Measurements from ENCODE around the gene IFI16.
"Not testable (repeated sequence)": the region's sequence is repeated elsewhere in the genome, so short reads cannot be mapped to it uniquely, and the experiment has no call there.

Gene IFI16

GRCh38 chr1:159090286-159091179, 80.8 kb downstream of the IFI16 start:
- TF ChIP-seq CTCF (IDR thresholded peaks at IDR 0.05), result no peak
- DNase-seq (ENCODE audit: low spot score), result no peak
- no peak overlapping the region for H3K4me3 ChIP-seq
- no peak overlapping the region for H3K27ac ChIP-seq

GRCh38 chr1:159091180-159091560, 81.5 kb downstream of the IFI16 start:
- no peak for DNase-seq (ENCODE audit: low spot score)
- H3K27ac ChIP-seq, result no peak overlapping the region
- H3K4me3 ChIP-seq, result no peak overlapping the region
- TF ChIP-seq CTCF (IDR thresholded peaks at IDR 0.05), result no peak

GRCh38 chr1:159091607-159092031, 81.9 kb downstream of the IFI16 start:
- no peak for TF ChIP-seq CTCF (IDR thresholded peaks at IDR 0.05)
- H3K4me3 ChIP-seq, result no peak overlapping the region
- no peak overlapping the region for H3K27ac ChIP-seq
- DNase-seq (ENCODE audit: low spot score), result no peak

DNA sequence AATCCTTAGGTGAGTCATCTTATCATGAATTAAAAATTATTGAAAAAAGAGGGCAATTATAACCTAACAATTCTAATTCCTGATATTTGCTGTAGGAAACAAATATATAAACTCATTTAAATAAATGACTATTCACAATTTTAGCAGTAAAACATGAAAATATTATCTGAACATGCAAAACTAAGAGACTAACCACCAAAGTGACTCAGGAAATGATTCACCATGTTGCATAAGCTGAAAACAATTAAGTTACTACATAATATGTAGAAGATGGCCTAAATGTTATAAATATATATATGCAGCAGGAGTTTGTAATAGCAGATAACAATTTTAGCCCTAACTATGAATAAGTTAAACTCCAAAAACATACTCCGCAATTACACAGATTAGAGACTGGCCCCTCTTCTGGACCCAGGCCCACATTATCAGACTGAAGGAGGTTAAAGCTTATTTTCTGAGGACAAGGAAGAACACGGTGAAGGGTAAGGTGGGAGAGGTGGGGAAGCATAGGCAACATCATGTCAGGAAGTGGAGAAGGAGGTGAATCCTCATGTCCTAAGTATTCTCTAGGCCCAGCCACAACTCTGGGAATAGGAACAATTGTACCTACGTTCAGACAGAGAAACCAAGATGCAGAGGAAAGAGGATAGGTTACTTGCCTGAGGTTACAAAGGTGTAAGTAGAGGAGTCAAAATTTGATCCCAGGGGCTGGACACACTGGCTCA, 82.5 kb downstream of the IFI16 start:
- Histone ChIP-seq H3K27ac (no peak overlapping the region), H3K4me3 (no peak overlapping the region)
- no peak for TF ChIP-seq CTCF (IDR thresholded peaks at IDR 0.05)
- no peak for DNase-seq (ENCODE audit: low spot score)

- TF ChIP-seq CTCF (IDR thresholded peaks at IDR 0.05), result no peak
- no peak for DNase-seq (ENCODE audit: low spot score)
- Histone ChIP-seq H3K4me3 (no peak overlapping the region), H3K27ac (no peak overlapping the region)
Measured at GRCh38 chr1:159098596-159098995, 88.9 kb downstream of the IFI16 start.

GRCh38 chr1:159100589-159100988, 90.9 kb downstream of the IFI16 start:
- no peak overlapping the region for H3K27ac ChIP-seq
- no peak for TF ChIP-seq CTCF (IDR thresholded peaks at IDR 0.05)
- H3K4me3 ChIP-seq, result no peak overlapping the region
- DNase-seq (ENCODE audit: low spot score), result no peak

GRCh38 chr1:159103021-159103420, 93.3 kb downstream of the IFI16 start:
- not testable (repeated sequence) for H3K4me3 ChIP-seq; H3K27ac ChIP-seq; DNase-seq (ENCODE audit: low spot score)

Measured in coronary artery (tissue), 2 donors.